ENCODE measurements around the gene EDEM2. TPM values are rescaled to one million over a fixed set of nuclear protein-coding genes. Genes with fewer than 3 reads are reported as not detected.

The EDEM2 gene, protein sequence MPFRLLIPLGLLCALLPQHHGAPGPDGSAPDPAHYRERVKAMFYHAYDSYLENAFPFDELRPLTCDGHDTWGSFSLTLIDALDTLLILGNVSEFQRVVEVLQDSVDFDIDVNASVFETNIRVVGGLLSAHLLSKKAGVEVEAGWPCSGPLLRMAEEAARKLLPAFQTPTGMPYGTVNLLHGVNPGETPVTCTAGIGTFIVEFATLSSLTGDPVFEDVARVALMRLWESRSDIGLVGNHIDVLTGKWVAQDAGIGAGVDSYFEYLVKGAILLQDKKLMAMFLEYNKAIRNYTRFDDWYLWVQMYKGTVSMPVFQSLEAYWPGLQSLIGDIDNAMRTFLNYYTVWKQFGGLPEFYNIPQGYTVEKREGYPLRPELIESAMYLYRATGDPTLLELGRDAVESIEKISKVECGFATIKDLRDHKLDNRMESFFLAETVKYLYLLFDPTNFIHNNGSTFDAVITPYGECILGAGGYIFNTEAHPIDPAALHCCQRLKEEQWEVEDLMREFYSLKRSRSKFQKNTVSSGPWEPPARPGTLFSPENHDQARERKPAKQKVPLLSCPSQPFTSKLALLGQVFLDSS
- 49.7 to 55.3 TPM (median 54.3 TPM) in 5 replicates for total RNA-seq (2022; extraction: Qiagen RNA extraction)

DNA sequence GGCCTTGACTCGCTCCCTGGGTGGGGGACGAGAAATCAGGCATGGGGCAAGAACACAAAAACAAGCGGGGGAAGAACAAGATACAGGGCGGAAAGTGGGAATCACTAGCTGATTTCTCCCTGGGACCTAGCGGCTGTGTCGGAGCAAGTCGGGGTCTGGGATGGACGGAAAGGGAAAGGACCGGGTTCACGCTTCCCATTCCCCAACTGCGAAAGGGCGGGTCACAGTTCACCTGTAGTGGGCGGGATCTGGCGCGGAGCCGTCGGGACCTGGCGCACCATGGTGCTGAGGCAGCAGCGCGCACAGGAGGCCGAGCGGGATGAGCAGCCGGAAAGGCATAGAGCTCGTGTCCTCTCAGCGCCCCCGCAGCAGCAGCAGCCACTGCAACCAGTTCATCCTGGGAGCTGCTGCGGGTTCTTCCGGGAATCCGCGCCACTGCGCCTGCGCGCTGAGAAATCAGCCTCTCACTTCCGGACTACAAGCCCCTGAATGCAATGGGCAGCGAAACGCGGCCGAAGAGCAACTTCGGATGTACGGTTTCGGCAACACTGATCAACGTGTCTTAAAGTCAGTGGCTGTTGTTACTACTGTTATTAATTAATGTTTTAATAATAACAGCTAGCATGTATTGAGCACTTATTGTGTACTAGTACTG is at the start of gene EDEM2:
TSS of gene EDEM2 (minus strand) at position 417 of the 655 bp plus-strand sequence. CDS start at position 339, 78 bp downstream.

DNA sequence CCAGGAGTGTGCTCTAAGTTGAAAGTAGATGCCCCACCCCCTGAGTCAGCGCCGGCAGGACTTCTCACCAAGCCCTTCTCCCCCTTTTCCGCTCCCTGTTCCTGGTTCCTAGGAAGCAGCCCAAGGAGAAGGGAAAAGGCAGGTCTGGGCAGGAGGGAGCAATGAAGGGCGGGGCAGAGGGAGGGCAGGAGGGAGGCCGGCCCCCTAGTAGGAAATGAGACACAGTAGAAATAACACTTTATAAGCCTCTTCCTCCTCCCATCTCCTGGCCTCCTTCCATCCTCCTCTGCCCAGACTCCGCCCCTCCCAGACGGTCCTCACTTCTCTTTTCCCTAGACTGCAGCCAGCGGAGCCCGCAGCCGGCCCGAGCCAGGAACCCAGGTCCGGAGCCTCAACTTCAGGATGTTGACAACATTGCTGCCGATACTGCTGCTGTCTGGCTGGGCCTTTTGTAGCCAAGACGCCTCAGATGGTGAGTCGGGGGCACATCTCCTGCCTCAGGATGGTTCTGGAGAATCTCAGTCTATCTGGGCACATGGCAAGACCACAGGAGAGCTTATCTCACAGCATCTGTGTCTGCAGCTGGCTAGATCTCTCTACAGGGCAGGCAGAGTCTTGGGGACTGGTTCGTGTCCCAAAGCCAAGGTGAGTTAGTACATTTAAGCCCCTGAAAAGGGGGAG is 24.8 kb upstream of the EDEM2 start, which contains the start of gene PROCR:
TSS of gene PROCR (plus strand) at position 320 of the 681 bp plus-strand sequence. CDS start at position 403, 83 bp downstream.

DNA sequence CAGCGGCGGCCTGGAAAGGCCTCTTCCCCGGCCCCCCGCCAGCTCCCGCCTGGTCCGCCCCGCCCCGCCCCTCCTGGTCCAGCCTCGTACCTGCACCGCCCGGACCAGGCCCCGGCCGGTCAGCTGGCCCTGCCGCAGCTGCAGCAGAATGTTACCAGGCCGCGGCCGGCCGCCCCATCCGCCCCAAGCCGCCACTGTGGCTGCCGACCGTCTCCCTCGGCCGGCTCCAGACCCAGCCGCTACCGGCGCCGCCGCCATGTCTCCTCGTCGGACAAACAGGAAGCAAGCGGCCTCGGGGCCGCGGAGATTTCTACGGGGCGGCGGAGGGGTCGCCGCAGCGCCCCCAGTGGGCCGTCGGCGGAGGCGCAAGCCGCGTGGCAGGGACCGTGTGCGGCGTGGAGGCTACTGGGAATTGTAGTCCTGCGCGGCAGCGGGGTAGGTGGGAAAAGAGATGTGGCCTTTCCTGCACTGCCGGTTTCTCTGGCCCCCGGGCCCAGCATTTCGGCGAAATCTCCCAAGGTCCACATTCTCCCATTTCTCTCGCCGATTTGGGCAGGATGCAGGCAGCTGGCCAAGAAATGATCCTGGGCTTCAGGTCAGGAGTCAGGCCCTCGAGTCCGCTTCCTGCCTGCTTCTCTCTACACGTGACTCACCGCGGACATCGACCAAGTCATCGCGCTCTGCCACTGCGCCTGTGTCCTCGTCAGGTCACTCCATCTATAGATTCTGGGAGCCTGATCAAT is 54.4 kb downstream of the EDEM2 start, which contains the start of gene TRPC4AP:
TSS of gene TRPC4AP (minus strand) at position 284 of the 743 bp plus-strand sequence. CDS start at position 258, 26 bp downstream.

Other genes with a start within 250 kb of the EDEM2 start
- gene GSS, start 191.5 kb downstream of the EDEM2 start, total RNA-seq (2022; extraction: Qiagen RNA extraction), result 57.5 to 59.2 TPM (median 58.4 TPM) in 5 replicates
- 0.05 to 0.22 TPM (median 0.12 TPM) in 4 of 5 replicates, not detected in the other for gene MYH7B, start 191.5 kb downstream of the EDEM2 start, total RNA-seq (2022; extraction: Qiagen RNA extraction)
- 50.6 to 63.3 TPM (median 59.3 TPM) in 5 replicates for gene TRPC4AP, start 54.5 kb downstream of the EDEM2 start, total RNA-seq (2022; extraction: Qiagen RNA extraction)
- 104 to 149 TPM (median 141 TPM) in 5 replicates for gene PROCR, start 24.7 kb upstream of the EDEM2 start, total RNA-seq (2022; extraction: Qiagen RNA extraction)
- 22.6 to 29.3 TPM (median 29.1 TPM) in 5 replicates for gene MMP24, start 79.4 kb upstream of the EDEM2 start, total RNA-seq (2022; extraction: Qiagen RNA extraction)
- gene MMP24OS, start 130.8 kb upstream of the EDEM2 start, total RNA-seq (2022; extraction: Qiagen RNA extraction), result 53.3 to 91.4 TPM (median 82.3 TPM) in 5 replicates
- gene EIF6, start 137.4 kb upstream of the EDEM2 start, total RNA-seq (2022; extraction: Qiagen RNA extraction), result 385 to 449 TPM (median 415 TPM) in 5 replicates
- gene FAM83C, start 145.1 kb upstream of the EDEM2 start, total RNA-seq (2022; extraction: Qiagen RNA extraction), result 0.05 to 0.12 TPM (median 0.07 TPM) in 5 replicates